Measurements from ENCODE around the gene APEX1.

APEX1 gene

GRCh38 chr14:20476776-20477175 lies 21.8 kb downstream of the APEX1 start:
- no peak overlapping the region for H3K27ac ChIP-seq (replicated peaks; ENCODE audit: low read length)
- H3K36me3 ChIP-seq (replicated peaks in 1 of 2; ENCODE audit: control insufficient read depth in 2 of 2, insufficient read depth in 2 of 2, low read length in 2 of 2): peaks cover 34 to 66% of the 10 kb centered on the region in 2 donors

GRCh38 chr14:20477211-20477876 lies 22.3 kb downstream of the APEX1 start:
- H3K79me1 ChIP-seq (ENCODE audit: low read depth, low read length): no peaks in the 10 kb centered on the region

More at GRCh38 chr14:20476776-20477175, 21.8 kb downstream of the APEX1 start:
- Histone ChIP-seq H2BK15ac (ENCODE audit: low read length) (no peak overlapping the region), H3K4me3 (ENCODE audit: low read length in 2 of 2) (no peak overlapping the region), H2BK120ac (ENCODE audit: low read depth, low read length) (no peak overlapping the region), H3K4me2 (ENCODE audit: insufficient read depth, low read length, poor library complexity, severe bottlenecking) (no peak overlapping the region), H3K9ac (ENCODE audit: low read depth, low read length, poor library complexity) (no peak overlapping the region), H3K4ac (ENCODE audit: low read length) (no peak overlapping the region), H2BK12ac (ENCODE audit: low read length) (no peak overlapping the region), H2AK5ac (ENCODE audit: low read depth, low read length) (no peak overlapping the region), H3K23ac (ENCODE audit: low read depth, low read length, poor library complexity) (no peak overlapping the region), H2BK5ac (ENCODE audit: low read length) (no peak overlapping the region), H3K9me3 (replicated peaks in 1 of 2; ENCODE audit: control insufficient read depth in 2 of 2, insufficient read depth in 1 of 2, low read depth in 1 of 2, low read length in 2 of 2) (no peaks in the 10 kb centered on the region), H3K27me3 (ENCODE audit: control insufficient read depth in 3 of 3, insufficient read depth in 3 of 3, low read depth in 1 of 3, low read length in 3 of 3) (no peaks in the 10 kb centered on the region), H4K8ac (ENCODE audit: low read depth, low read length) (no peak overlapping the region), H3K14ac (ENCODE audit: low read length) (no peak overlapping the region), H3K79me1 (ENCODE audit: low read depth, low read length) (no peaks in the 10 kb centered on the region), H3K18ac (ENCODE audit: low read length) (no peak overlapping the region), H4K91ac (ENCODE audit: low read depth, low read length, poor library complexity) (no peak overlapping the region), H3K4me1 (ENCODE audit: control insufficient read depth in 2 of 2, insufficient read depth in 1 of 2, low read depth in 1 of 2, low read length in 2 of 2) (peaks cover 0 to 2% of the 10 kb centered on the region in 2 donors), H2AFZ (ENCODE audit: low read length) (no peak overlapping the region)
- no CpG with 5 or more reads among the region's 5 CpGs for WGBS, 2 donors (ENCODE audit: extremely low coverage in 2 of 2, insufficient read length in 2 of 2, insufficient replicate concordance in 1 of 2)
- DNase-seq (ENCODE audit: low spot score): no peak

GRCh38 chr14:20478894-20479293 lies 23.9 kb downstream of the APEX1 start:
- WGBS, 2 donors (ENCODE audit: extremely low coverage in 2 of 2, insufficient read length in 2 of 2, insufficient replicate concordance in 1 of 2): no CpG with 5 or more reads among the region's 2 CpGs
- H3K36me3 ChIP-seq (replicated peaks in 1 of 2; ENCODE audit: control insufficient read depth in 2 of 2, insufficient read depth in 2 of 2, low read length in 2 of 2): peaks cover 28 to 45% of the 10 kb centered on the region in 2 donors
- no peak overlapping the region for H3K14ac ChIP-seq (ENCODE audit: low read length)
- H3K79me1 ChIP-seq (ENCODE audit: low read depth, low read length): no peaks in the 10 kb centered on the region
- H2BK15ac ChIP-seq (ENCODE audit: low read length): no peak overlapping the region
- H3K4me3 ChIP-seq (ENCODE audit: low read length in 2 of 2): no peak overlapping the region
- peaks cover 0 to 14% (median 0%) of the 10 kb centered on the region in 3 experiments for H3K27me3 ChIP-seq (ENCODE audit: control insufficient read depth in 3 of 3, insufficient read depth in 3 of 3, low read depth in 1 of 3, low read length in 3 of 3)
- no peak overlapping the region for H3K4me2 ChIP-seq (ENCODE audit: insufficient read depth, low read length, poor library complexity, severe bottlenecking)
- H4K8ac ChIP-seq (ENCODE audit: low read depth, low read length): no peak overlapping the region
- no peak overlapping the region for H4K91ac ChIP-seq (ENCODE audit: low read depth, low read length, poor library complexity)
- no peak overlapping the region for H3K27ac ChIP-seq (replicated peaks; ENCODE audit: low read length)
- no peak overlapping the region for H2AK5ac ChIP-seq (ENCODE audit: low read depth, low read length)
- no peak overlapping the region for H2BK12ac ChIP-seq (ENCODE audit: low read length)
- peaks cover 0 to 2% of the 10 kb centered on the region in 2 donors for H3K4me1 ChIP-seq (ENCODE audit: control insufficient read depth in 2 of 2, insufficient read depth in 1 of 2, low read depth in 1 of 2, low read length in 2 of 2)
- no peak overlapping the region for H3K4ac ChIP-seq (ENCODE audit: low read length)
- H3K23ac ChIP-seq (ENCODE audit: low read depth, low read length, poor library complexity): no peak overlapping the region
- no peak overlapping the region for H2BK5ac ChIP-seq (ENCODE audit: low read length)
- no peak overlapping the region for H3K18ac ChIP-seq (ENCODE audit: low read length)
- no peak for DNase-seq (ENCODE audit: low spot score)
- no peaks in the 10 kb centered on the region for H3K9me3 ChIP-seq (replicated peaks in 1 of 2; ENCODE audit: control insufficient read depth in 2 of 2, insufficient read depth in 1 of 2, low read depth in 1 of 2, low read length in 2 of 2)
- H2AFZ ChIP-seq (ENCODE audit: low read length): no peak overlapping the region
- no peak overlapping the region for H3K9ac ChIP-seq (ENCODE audit: low read depth, low read length, poor library complexity)
- no peak overlapping the region for H2BK120ac ChIP-seq (ENCODE audit: low read depth, low read length)

More at GRCh38 chr14:20477211-20477876, 22.3 kb downstream of the APEX1 start:
- Histone ChIP-seq H2BK12ac (ENCODE audit: low read length) (no peak overlapping the region), H2BK5ac (ENCODE audit: low read length) (no peak overlapping the region), H2AK5ac (ENCODE audit: low read depth, low read length) (no peak overlapping the region), H2AFZ (ENCODE audit: low read length) (no peak overlapping the region), H3K4ac (ENCODE audit: low read length) (no peak overlapping the region), H2BK120ac (ENCODE audit: low read depth, low read length) (no peak overlapping the region), H4K91ac (ENCODE audit: low read depth, low read length, poor library complexity) (no peak overlapping the region), H3K27me3 (ENCODE audit: control insufficient read depth in 3 of 3, insufficient read depth in 3 of 3, low read depth in 1 of 3, low read length in 3 of 3) (peaks cover 0 to 2% (median 0%) of the 10 kb centered on the region in 3 experiments), H3K9me3 (replicated peaks in 1 of 2; ENCODE audit: control insufficient read depth in 2 of 2, insufficient read depth in 1 of 2, low read depth in 1 of 2, low read length in 2 of 2) (no peaks in the 10 kb centered on the region), H3K4me3 (ENCODE audit: low read length in 2 of 2) (no peak overlapping the region), H3K14ac (ENCODE audit: low read length) (no peak overlapping the region), H3K36me3 (replicated peaks in 1 of 2; ENCODE audit: control insufficient read depth in 2 of 2, insufficient read depth in 2 of 2, low read length in 2 of 2) (peaks cover 34 to 61% of the 10 kb centered on the region in 2 donors), H3K4me1 (ENCODE audit: control insufficient read depth in 2 of 2, insufficient read depth in 1 of 2, low read depth in 1 of 2, low read length in 2 of 2) (peaks cover 0 to 2% of the 10 kb centered on the region in 2 donors), H3K4me2 (ENCODE audit: insufficient read depth, low read length, poor library complexity, severe bottlenecking) (no peak overlapping the region), H3K23ac (ENCODE audit: low read depth, low read length, poor library complexity) (no peak overlapping the region), H4K8ac (ENCODE audit: low read depth, low read length) (no peak overlapping the region), H2BK15ac (ENCODE audit: low read length) (no peak overlapping the region), H3K18ac (ENCODE audit: low read length) (no peak overlapping the region), H3K9ac (ENCODE audit: low read depth, low read length, poor library complexity) (no peak overlapping the region), H3K27ac (replicated peaks; ENCODE audit: low read length) (no peak overlapping the region)
- no CpG with 5 or more reads among the region's 1 CpG for WGBS, 2 donors (ENCODE audit: extremely low coverage in 2 of 2, insufficient read length in 2 of 2, insufficient replicate concordance in 1 of 2)
- no peak for DNase-seq (ENCODE audit: low spot score)

- H2AK5ac ChIP-seq (ENCODE audit: low read depth, low read length): no peak overlapping the region
- no peak overlapping the region for H2AFZ ChIP-seq (ENCODE audit: low read length)
- no peak overlapping the region for H3K27ac ChIP-seq (replicated peaks; ENCODE audit: low read length)
- no peak overlapping the region for H3K14ac ChIP-seq (ENCODE audit: low read length)
- WGBS, 2 donors (ENCODE audit: extremely low coverage in 2 of 2, insufficient read length in 2 of 2, insufficient replicate concordance in 1 of 2): no CpG with 5 or more reads among the region's 5 CpGs
- H3K4me2 ChIP-seq (ENCODE audit: insufficient read depth, low read length, poor library complexity, severe bottlenecking): no peak overlapping the region
- H3K23ac ChIP-seq (ENCODE audit: low read depth, low read length, poor library complexity): no peak overlapping the region
- no peak overlapping the region for H4K91ac ChIP-seq (ENCODE audit: low read depth, low read length, poor library complexity)
- no peak overlapping the region for H2BK5ac ChIP-seq (ENCODE audit: low read length)
- no peaks in the 10 kb centered on the region for H3K79me1 ChIP-seq (ENCODE audit: low read depth, low read length)
- peaks cover 4 to 11% of the 10 kb centered on the region in 2 donors for H3K36me3 ChIP-seq (replicated peaks in 1 of 2; ENCODE audit: control insufficient read depth in 2 of 2, insufficient read depth in 2 of 2, low read length in 2 of 2)
- H3K4me1 ChIP-seq (ENCODE audit: control insufficient read depth in 2 of 2, insufficient read depth in 1 of 2, low read depth in 1 of 2, low read length in 2 of 2): peaks cover 0 to 2% of the 10 kb centered on the region in 2 donors
- peaks cover 0 to 22% (median 0%) of the 10 kb centered on the region in 3 experiments for H3K27me3 ChIP-seq (ENCODE audit: control insufficient read depth in 3 of 3, insufficient read depth in 3 of 3, low read depth in 1 of 3, low read length in 3 of 3)
- H3K18ac ChIP-seq (ENCODE audit: low read length): no peak overlapping the region
- no peak overlapping the region for H2BK15ac ChIP-seq (ENCODE audit: low read length)
- no peaks in the 10 kb centered on the region for H3K9me3 ChIP-seq (replicated peaks in 1 of 2; ENCODE audit: control insufficient read depth in 2 of 2, insufficient read depth in 1 of 2, low read depth in 1 of 2, low read length in 2 of 2)
- no peak overlapping the region for H2BK120ac ChIP-seq (ENCODE audit: low read depth, low read length)
- H3K4me3 ChIP-seq (ENCODE audit: low read length in 2 of 2): no peak overlapping the region
- no peak overlapping the region for H4K8ac ChIP-seq (ENCODE audit: low read depth, low read length)
- no peak overlapping the region for H3K9ac ChIP-seq (ENCODE audit: low read depth, low read length, poor library complexity)
- DNase-seq (ENCODE audit: low spot score): no peak
- no peak overlapping the region for H3K4ac ChIP-seq (ENCODE audit: low read length)
- no peak overlapping the region for H2BK12ac ChIP-seq (ENCODE audit: low read length)
Observed at GRCh38 chr14:20482382-20482781, 27.4 kb downstream of the APEX1 start.
